NCI-H524 treated with DMSO at 0.1 percent for 48 hours (cell line): Measurements from ENCODE around the gene SEC61A2.
"Not testable (repeated sequence)": the region's sequence is repeated elsewhere in the genome, so short reads cannot be mapped to it uniquely, and the experiment has no call there.

ENCODE experiments used
- DNase-seq: peaks from one replicate; lab custom pipeline; 2025; lab: John Stamatoyannopoulos, UW

Gene SEC61A2

DNA sequence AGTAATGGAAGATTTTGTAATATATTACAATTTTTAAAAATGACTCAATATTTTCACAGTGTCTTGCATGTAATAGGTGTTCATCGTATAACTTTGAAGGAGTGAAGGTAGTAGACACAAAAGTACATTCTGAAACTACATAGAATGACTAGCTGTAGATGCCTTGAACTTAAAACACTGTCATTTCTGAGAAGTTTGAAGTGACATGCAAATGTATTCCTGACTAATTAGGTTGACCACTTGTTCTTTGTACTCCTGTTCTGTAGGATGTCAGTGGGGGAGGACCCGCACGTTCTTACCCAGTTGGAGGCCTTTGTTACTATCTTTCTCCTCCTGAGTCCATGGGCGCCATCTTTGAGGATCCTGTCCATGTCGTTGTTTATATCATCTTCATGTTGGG, 31.2 kb downstream of the SEC61A2 start:
- DNase-seq, result no peak

DNA sequence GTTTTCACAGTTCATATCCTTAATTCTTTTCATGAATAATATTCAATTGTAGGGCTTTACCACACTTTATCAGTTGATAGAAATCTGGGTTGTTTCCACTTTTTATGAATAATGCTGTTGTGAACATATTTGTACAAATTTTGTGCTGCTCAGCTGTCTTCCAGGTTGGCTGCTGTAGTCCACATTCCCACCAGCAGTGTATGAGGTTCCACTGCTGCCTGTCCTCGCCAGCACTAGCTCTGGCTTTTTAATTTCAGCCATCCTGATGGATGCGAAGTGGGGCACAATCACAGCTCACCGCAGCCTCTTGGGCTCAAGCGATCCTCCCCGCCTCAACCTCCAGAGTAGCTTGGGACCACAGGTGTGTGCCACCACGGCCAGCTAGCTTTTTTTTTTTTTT, 33.5 kb downstream of the SEC61A2 start:
- no peak for DNase-seq

DNA sequence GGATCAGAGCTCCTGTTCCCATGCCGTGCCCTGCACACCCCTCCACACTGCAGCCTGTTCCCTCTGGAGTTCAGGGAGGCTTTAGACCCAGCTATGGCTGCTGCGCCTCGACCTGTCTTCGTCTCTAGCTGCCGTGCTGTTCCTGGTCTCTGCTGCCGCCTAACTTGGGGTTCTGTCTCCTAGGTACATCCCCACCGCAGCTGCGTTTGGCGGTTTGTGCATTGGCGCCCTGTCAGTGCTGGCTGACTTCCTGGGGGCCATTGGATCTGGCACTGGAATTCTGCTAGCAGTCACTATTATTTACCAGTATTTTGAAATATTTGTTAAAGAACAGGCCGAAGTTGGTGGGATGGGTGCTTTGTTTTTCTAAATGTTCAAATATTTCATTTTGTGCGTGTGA, 34.6 kb downstream of the SEC61A2 start:
- DNase-seq, result no peak

DNA sequence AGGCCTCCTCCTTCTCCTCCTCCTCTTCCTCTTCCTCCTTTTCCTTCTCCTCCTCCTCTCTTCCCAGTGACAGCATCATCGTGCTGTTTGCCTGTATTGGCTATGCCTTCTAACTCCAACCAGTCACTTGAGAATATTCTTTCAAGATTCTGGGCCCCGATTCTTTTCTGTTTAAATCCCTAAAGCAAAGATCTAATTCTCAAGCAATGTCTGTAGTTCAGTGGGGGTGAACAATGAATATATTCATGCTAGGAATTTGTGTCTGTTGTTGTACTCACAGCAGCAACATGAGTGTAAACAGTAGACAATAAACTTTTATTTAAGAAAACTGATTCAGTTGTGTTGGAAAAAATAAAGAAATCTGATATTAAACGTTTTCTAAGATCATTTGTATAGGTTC, 35.6 kb downstream of the SEC61A2 start:
- DNase-seq, result no peak

DNA sequence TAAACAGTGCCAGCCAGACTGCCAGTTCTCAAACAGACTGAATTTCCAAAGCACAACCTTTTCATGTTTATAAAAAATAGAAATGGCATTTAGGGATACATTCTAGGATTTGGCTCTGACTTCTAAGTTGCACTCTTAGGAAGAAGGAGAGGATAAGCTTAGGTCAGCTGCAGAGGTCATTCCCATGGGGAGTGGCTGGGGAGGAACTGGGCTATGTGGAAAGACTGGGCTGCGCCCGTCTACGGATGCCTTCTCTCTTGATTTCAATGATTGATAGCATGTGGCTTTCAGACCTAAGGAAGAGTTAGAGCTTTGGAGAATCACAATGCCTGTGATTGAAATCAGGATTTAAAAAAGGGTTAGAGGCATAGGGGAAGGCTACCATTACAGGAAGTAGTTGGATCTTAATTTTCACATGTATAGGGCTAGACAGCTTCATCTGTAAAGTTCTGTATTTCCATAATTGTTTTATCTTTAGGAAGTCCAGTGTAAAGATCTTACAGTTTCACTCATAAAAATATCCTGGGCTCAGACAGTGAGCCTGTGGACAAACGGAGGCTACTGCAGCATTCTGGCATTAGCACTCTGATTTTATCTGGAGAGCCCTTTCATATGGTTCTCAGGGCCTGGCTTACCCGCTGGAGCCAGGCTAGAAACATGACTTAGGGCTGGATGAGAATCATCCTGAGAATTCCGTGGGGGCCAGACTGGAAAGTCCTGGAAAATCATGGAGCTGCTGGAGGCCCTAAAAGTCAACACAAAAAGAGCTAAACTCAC, 36.7 kb downstream of the SEC61A2 start:
- no peak for DNase-seq

DNA sequence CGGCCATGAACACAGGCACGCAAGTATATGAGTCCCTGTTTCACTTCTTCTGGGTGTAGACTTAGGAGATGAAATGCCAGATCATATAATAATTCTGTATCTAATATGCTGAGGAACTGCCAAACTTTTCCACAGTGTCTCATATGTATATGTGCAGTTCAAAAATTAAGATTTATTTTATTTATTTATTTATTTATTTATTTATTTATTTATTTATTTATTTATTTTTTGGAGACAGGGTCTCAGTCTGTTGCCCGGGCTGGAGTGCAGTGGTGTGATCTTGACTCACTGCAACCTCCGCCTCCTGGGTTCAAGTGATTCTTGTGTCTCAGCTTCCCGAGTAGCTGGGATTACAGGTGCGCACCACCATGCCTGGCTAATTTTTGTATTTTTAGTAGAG, 42.0 kb downstream of the SEC61A2 start:
- not testable (repeated sequence) for DNase-seq

DNA sequence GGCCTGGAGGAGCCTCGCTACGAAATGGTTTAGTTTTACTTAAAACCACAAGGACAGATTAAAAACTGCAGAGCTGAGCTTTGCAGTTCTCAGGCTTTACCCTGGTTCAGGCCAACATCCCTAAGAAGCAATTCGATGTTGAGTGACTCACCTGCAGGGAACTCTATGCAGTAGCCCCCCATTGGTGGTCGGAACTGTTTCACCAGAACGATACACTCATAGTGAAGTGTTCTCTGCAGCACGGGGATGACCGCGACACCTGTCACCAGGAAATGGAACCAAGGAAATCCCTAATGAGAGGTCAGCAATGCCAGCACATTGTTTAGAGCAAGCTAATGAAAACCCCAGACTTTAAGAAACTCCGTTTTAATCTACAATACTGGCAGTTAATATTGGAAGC, 48.2 kb downstream of the SEC61A2 start:
- no peak for DNase-seq

DNA sequence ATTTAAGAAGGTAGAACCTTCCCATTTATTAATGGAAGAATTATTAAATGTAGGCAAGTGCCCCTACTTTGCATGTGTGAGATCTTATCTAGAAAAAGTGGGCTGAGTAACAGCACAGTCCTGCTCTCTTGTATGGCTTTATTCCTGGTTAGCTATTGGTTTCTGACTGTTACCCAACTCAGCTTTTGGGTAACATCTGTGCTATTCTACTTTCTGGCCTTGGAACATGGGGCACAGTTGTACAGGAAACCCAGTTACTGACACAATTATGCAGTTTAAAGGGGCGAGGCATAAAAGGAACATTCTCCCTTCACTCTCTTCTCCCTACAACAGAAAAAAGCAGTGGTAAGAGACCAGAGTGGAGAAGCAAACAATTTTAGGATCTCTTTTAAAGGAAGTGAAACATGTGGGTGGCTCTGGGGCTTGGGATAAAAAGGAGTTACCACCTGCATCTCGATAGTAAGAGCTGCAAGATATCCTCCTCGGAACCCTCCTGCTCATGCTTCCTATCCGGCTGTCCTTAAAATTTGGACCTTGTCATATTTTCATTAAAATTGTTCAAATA, 50.2 kb downstream of the SEC61A2 start:
- no peak for DNase-seq

DNA sequence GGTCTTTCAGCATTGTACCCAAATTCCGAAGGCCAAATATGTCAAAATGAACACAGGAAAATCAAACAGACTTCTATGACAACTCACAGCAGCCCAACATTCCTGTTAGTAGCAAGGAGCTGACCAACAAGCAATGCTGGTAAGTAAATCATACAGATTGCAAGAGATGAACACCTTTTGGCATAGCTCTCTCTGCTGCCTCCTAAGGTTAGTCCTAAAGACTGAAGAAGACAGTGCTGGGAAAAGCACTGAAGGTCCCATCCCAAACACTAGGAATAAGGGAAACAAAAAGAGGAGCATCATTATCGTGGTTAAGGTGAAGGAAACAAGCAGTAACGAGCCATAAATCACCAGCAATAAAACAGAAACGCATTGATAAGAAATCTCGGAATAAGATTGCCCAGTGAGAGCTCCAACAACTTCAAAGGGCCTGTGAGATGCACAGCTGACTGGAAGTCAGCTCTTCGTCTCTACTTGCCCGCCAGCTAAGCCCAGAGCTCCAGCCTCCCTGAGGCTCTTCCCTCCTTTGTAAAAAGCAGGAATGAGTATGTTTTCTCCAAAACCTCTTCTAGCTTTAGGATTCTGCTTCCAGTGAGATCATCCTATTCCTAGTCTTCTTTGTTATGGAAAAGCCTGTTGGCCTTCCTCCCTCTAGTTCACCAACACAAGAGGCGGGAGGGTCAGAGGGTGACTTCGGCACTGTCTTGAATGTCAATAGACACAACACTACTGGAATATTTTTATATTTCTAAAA, 50.9 kb downstream of the SEC61A2 start:
- no peak for DNase-seq

DNA sequence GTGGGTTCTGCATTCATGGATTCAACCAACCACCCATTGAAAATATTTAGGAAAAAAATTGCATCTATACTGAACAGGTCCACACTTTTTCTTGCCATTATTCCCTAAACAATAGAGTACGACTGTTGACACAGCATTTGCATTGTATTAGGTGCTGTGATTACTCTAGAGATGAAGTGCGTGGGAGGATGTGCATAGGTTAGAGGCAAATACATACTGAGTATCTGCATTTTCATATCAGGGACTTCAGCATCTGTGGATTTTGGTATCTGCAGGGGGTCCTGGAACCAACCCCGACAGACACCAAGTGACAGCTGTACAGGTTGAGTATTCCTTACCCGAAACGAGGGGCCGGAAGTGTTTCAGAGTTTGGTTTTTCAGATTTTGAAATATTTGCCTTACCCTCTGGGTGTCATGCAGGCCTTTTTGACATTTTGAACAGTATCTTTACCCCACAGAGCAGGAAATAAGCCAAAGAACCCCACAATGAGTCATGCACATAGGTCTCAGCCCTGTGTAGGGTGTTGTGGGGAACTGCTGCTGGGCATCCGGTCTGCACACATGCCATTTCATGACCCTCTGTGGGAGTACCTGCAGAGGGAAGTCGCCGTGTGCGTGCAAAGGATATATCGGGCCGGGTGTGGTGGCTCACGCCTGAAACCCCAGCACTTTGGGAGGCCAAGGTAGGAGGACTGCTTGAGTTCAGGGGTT, 51.7 kb downstream of the SEC61A2 start:
- DNase-seq, result no peak

DNA sequence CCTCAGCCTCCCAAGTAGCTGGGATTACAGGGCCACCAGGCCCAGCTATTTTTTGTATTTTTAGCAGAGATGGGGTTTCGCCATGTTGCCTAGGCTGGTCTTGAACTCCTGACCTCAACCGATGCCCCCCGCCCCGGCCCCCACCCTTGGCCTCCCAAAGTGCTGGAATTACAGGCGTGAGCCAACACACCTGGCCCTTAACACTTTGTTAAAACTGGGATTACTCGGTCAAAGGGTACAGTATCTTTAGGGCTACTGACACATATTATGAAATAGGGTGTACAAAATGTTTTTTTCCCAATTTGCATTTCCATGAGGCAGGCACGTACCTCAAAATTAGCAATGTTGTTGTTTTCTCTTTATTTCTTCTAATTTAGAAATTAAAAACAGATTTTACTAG, 54.7 kb downstream of the SEC61A2 start:
- DNase-seq, result no peak

DNA sequence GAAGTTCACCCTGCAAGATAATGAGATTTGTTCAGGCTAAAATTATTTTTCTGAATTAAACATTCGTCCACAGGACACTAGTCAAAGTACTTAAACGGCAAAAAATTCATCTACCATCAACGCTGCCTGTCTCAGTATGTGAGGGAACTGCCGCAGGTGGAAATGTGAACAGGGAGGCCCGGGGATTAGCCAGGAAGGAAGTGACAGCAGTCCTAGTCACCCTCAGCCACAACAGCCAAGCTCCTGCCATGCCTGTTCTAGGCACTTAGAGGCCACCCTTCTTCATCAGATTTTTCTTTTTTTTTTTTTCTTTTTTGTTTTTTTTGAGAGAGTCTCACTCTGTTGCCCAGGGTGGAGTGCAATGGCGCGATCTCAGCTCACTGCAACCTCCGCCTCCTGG, 56.8 kb downstream of the SEC61A2 start:
- DNase-seq, result no peak

DNA sequence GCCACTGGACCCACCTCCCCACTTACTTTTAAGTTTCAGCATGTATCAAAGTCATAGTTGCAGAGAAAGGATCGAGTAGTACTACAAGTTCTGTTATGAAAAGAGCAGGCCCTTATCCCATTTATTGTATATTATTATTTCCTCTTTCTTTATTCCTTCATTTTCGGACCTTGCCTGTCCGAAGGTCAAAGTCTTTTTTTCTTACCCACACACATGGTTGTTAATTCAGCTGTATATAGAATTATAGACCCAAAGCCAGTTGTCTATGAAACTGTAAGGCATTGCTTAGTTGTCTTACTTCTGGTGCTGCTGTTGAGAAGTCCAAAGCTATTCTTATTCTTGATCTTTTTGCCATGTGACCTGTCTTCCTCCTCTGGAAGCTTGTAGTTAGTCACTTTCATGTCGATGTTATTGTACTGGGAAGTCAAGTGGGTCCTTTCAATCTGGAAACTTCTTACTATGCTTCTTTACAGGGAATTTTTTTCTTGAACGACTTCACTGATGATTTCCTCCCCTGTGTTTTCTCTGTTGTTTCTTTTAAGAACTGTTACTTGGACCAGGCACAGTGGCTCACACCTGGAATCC, 57.9 kb downstream of the SEC61A2 start:
- no peak for DNase-seq

DNA sequence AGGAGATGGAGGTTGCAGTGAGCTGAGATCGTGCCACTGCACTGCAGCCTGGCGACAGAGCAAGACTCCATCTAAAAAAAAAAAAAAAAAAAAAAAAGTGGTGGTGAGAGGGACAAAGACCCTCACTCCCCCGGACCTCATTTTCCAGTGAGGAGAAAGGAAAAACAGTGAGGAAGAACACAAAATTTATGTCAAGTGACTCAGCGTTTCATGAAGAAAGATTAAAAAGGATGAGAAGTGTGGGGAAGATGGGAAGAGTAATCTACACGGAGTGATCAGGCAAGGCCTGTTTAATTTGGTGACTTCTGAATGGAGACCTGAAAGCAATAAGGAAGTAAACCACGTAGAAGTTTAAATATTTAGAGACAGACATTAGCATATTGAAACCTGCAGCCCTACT, 59.2 kb downstream of the SEC61A2 start:
- DNase-seq, result no peak

DNA sequence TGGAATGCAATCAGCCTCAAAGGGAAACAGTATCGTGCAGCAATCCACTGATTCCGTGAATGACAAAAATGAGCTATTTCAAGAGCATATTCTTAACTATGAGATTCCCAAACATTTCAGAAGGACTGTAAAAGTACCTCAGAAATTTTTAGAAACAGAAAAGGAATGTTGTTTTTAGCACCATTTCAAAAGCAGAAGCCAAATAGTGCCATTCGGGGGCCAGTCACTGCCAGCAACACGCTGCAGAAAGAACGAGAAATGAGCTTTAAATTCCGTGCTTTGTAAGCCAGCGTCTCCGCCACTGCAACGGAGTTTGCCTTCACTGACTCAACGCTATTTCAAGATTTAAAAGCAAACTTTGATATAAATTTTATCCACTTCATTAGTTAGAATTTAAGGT, 59.9 kb downstream of the SEC61A2 start:
- no peak for DNase-seq

DNA sequence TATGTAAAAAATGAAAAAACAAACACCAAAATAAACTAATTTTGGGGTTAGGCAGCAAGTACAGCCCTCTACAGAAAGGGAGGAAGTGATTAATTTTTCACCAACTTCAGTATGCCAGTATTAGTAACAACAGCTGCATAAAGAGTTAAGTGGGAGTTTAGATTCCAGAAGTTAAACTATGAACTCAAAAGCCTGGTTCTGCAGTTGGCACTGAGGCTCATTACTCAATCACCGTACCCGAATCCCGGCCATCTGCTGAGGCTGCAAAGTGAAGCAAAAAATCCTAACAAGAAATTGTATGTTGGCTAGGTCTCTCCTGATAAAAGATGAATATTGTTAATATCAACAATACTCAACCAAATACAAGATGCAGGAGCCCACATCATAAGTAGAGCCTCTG, 62.2 kb downstream of the SEC61A2 start:
- DNase-seq, result no peak

DNA sequence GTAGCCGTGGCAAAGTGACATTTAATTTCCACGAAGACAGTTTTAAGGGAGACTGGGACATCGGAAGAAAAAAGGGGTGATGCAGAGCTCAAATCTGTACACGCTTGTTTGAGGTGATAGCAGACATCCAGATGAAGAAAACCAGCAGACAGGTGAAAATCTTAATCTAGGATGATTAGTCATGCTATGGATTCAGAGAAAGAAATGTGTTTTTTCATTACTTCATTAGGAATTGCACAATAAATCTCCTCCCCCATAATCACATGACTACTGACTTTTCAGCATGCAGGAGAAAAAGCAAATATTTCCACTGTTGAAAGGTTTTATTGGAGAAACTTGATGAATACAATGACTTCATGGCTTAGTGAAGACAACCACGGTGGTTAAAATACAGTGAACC, 63.7 kb downstream of the SEC61A2 start:
- DNase-seq, result no peak

DNA sequence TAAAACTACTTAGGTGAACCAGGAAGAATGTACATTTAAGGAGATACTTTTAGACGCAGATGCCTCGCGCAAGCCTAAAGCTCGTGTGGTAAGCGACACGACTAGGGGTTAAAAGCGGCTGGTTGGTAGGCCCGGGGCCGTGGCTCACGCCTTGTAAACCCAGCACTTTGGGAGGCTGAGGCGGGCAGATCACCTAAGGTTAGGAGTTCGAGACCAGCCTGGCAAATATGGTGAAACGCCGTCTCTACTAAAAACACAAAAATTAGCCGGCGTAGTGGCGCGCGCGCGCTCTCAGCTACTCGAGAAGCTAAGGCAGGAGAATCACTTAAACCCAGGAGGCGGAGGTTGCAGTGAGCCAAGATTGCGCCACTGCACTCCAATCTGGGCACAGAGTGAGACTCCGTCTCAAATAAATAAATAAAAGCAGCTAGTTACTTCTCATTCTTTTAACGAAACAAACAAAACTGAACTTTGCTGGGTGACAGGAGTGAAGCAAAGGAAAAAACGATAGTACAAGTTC, 65.3 kb downstream of the SEC61A2 start:
- DNase-seq, result no peak

DNA sequence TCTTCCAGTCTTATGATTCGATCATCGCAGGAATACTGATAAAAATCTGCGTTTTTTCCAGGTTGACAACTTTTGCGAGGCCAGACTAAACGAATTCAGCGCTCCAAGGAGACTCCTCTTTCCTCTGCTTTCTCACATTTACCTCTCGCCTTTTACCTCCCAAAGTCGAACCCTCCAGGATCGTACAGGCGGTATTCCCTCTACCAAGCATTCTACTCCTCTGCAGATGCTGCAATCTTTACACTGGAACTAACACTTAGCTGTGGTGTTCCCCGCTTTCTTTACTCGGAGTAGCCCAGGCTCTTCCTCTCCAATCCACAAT, 65.8 kb downstream of the SEC61A2 start:
- DNase-seq, result no peak

DNA sequence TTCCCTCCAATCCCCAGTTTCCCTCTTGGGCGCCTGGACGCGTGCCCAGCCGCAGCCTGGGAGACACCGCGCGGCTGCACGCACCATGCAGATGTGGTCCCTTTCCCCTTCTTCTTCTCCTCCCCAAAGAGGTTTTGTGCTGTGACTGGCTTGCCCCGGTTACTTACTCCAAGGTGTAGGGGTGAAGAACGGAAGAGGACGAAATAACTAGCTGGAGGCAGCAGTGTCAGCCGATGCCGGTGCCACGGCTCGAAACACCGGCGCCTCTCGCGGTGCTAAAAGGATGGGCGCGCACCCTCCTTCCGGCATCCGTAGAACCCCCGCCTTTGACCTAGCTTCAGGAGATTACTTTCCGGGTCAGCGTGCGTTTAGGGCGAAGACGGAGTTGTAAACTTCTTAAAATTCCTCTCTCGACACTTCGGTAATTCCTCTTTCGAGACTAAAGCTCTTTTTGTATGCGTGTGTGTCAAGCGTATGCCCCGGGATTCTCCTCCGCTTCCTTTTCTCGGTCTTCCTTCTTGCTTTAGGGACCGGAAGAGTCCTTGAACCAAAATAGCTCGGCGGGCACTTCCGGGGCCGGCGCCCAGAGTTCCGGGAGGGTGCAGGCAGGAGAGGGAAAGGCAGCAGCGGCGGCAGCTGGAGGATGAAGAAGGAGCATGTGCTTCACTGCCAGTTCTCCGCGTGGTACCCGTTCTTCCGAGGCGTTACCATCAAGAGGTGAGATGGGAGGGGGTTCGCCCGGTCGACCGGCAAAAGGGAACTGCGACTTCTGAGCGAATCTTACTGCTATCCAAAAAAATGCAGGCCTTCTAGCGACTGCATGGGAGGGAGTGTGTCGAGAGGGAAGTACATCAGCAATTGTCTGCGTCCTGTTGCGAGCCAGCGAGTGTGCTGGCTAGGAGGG, 66.4 kb downstream of the SEC61A2 start, which contains the start of the genes CDC123 and NUDT5:
Gene CDC123, plus strand, starts transcription at position 586 of the 904 bp plus-strand sequence. Its CDS starts 58 bp downstream, at position 644.
Gene NUDT5, minus strand, starts transcription at position 289 of the 904 bp plus-strand sequence. CDS start 9,600 bp downstream, outside the sequence.
- peak; percentile 27 for DNase-seq
